Epithelial cell of umbilical artery (primary cell): Measurements from ENCODE around the gene DENND1A. TPM values are rescaled to one million over a fixed set of nuclear protein-coding genes. Genes with fewer than 3 reads are reported as not detected.

Experiments used
- total RNA-seq: library from RNA; depleted of rRNA; stranded (reverse); fragments of >200 nt; gene quantifications from 2 replicates; pipeline ENCODE4 v1.2.3, GENCODE V29; 2014

Gene DENND1A
- total RNA-seq: 6.8 and 8.4 TPM in 2 replicates

GRCh38 chr9:123929870-123930831 is at the start of gene DENND1A:
Gene DENND1A (minus strand): TSS chr9:123930126. CDS start chr9:123929905, 221 bp downstream.

GRCh38 chr9:123355761-123356431 is 574.0 kb downstream of the DENND1A start, which contains the start of gene CRB2:
Gene CRB2 (plus strand): TSS chr9:123356197. CDS start chr9:123356261, 64 bp downstream.

Other genes with a start within 250 kb of the DENND1A start
- gene LHX2, start 81.6 kb upstream of the DENND1A start, total RNA-seq: not detected in 2 replicates